WTC11 (cell line): Measurements from ENCODE around the gene MAGI2. TPM values are rescaled to one million over a fixed set of nuclear protein-coding genes. Genes with fewer than 3 reads are reported as not detected.

Experiments
- ATAC-seq: fragments of 200-7000 bp; cut with Tn5 transposase; 2 replicates; pipeline ENCODE4 v1.10.0; 2021; ENCODE audit warnings: mild to moderate bottlenecking, moderate library complexity
- CTCF ChIA-PET: fragments of 300-600 bp; sonication (Branson Sonifier 250); formaldehyde crosslinking; loops from one replicate; lab custom pipeline; 2021; ENCODE audit warnings: antibody characterized with exemption; lab: Charles Lee
- POLR2A ChIA-PET: fragments of 350-600 bp; sonication (Branson Sonifier 250); formaldehyde crosslinking; loops from one replicate; lab custom pipeline; 2021; ENCODE audit warnings: antibody characterized with exemption; lab: Charles Lee
- DNase-seq: peaks from one replicate; pipeline ENCODE4 v3.0.0; 2021; ENCODE audit warnings: low spot score
- H3K27ac Mint-ChIP-seq: 2 replicates; pipeline ENCODE4 v1.8.0; 2021; ENCODE audit warnings: mixed read lengths
- H3K27me3 Mint-ChIP-seq: 2 replicates; pipeline ENCODE4 v1.8.0; 2021; ENCODE audit warnings: low read depth, mild to moderate bottlenecking, moderate library complexity, mixed read lengths
- H3K36me3 Mint-ChIP-seq: 2 replicates; pipeline ENCODE4 v1.8.0; 2021; ENCODE audit warnings: mixed read lengths
- H3K4me1 Mint-ChIP-seq: 2 replicates; pipeline ENCODE4 v1.8.0; 2022; ENCODE audit warnings: mixed read lengths
- H3K4me3 Mint-ChIP-seq: 2 replicates; pipeline ENCODE4 v1.8.0; 2021; ENCODE audit warnings: mild to moderate bottlenecking, moderate library complexity, mixed read lengths
- H3K9me3 Mint-ChIP-seq: 2 replicates; pipeline ENCODE4 v1.8.0; 2021; ENCODE audit warnings: mixed read lengths
- ELF4 ChIP-seq: sonication (generic); formaldehyde crosslinking; IDR thresholded peaks from 2 replicates; pipeline ENCODE4 v1.8.1; 2022; ENCODE audit warnings: low read depth, mild to moderate bottlenecking, moderate library complexity, missing genetic modification reagents
- FOXP1 ChIP-seq: sonication (generic); formaldehyde crosslinking; IDR thresholded peaks from 2 replicates; pipeline ENCODE4 v1.8.0; 2022; ENCODE audit warnings: missing genetic modification reagents, mild to moderate bottlenecking, moderate library complexity, borderline replicate concordance
- HMGA2 ChIP-seq: fragments of 250-450 bp; sonication (Bioruptor Pico); IDR thresholded peaks from 2 replicates; pipeline ENCODE4 v1.4.0; 2021; ENCODE audit warnings: mild to moderate bottlenecking, moderate library complexity
- IRF2 ChIP-seq: sonication (generic); formaldehyde crosslinking; IDR thresholded peaks from 2 replicates; pipeline ENCODE4 v1.8.0; 2022; ENCODE audit warnings: low read depth, missing genetic modification reagents, borderline replicate concordance
- MXD4 ChIP-seq: fragments of 250-450 bp; sonication (Bioruptor Pico); IDR thresholded peaks from 2 replicates; pipeline ENCODE4 v1.8.0; 2021; ENCODE audit warnings: mild to moderate bottlenecking, moderate library complexity, borderline replicate concordance
- NR3C1 ChIP-seq: sonication (generic); formaldehyde crosslinking; conservative IDR thresholded peaks from 2 replicates; pipeline ENCODE4 v1.8.1; 2023; ENCODE audit warnings: low read depth, mild to moderate bottlenecking, missing genetic modification reagents
- OVOL2 ChIP-seq: fragments of 250-450 bp; sonication (Bioruptor Pico); IDR thresholded peaks from 2 replicates; pipeline ENCODE4 v1.9.0; 2021; ENCODE audit warnings: mild to moderate bottlenecking, borderline replicate concordance
- RORB ChIP-seq: fragments of 250-450 bp; sonication (Bioruptor Pico); IDR thresholded peaks from 2 replicates; pipeline ENCODE4 v1.9.0; 2021; ENCODE audit warnings: mild to moderate bottlenecking
- SMAD3 ChIP-seq: sonication (generic); formaldehyde crosslinking; IDR thresholded peaks from 2 replicates; pipeline ENCODE4 v1.8.0; 2022; ENCODE audit warnings: missing genetic modification reagents, mild to moderate bottlenecking, borderline replicate concordance
- SOX15 ChIP-seq: fragments of 250-450 bp; sonication (Bioruptor Pico); IDR thresholded peaks from 2 replicates; pipeline ENCODE4 v1.9.0; 2021; ENCODE audit warnings: mild to moderate bottlenecking
- ZNF317 ChIP-seq: sonication (generic); formaldehyde crosslinking; IDR thresholded peaks from 2 replicates; pipeline ENCODE4 v1.8.1; 2023; ENCODE audit warnings: low read depth, mild to moderate bottlenecking, moderate library complexity, missing genetic modification reagents, borderline replicate concordance
- ZNF396 ChIP-seq: fragments of 250-450 bp; sonication (Bioruptor Pico); IDR thresholded peaks from 2 replicates; pipeline ENCODE4 v1.8.0; 2021; ENCODE audit warnings: mild to moderate bottlenecking, moderate library complexity, borderline replicate concordance
- ZNF423 ChIP-seq: fragments of 250-450 bp; sonication (Bioruptor Pico); IDR thresholded peaks from 2 replicates; pipeline ENCODE4 v2.1.2; 2022; ENCODE audit warnings: mild to moderate bottlenecking, moderate library complexity
- ZNF671 ChIP-seq: fragments of 250-450 bp; sonication (Bioruptor Pico); IDR thresholded peaks from 2 replicates; pipeline ENCODE4 v1.8.0; 2021; ENCODE audit warnings: mild to moderate bottlenecking
- total RNA-seq: library from RNA; stranded (reverse); gene quantifications from 3 replicates; pipeline ENCODE4 v1.2.3, GENCODE V29; 2021
- TF ChIP-seq, protein P1 (sequence below): sonication (generic); formaldehyde crosslinking; IDR thresholded peaks from 2 replicates; pipeline ENCODE4 v1.8.1; 2022; ENCODE audit warnings: mild to moderate bottlenecking, missing genetic modification reagents, moderate library complexity, borderline replicate concordance
- TF ChIP-seq, protein P2 (sequence below): sonication (generic); formaldehyde crosslinking; IDR thresholded peaks from 2 replicates; pipeline ENCODE4 v1.8.1; 2023; ENCODE audit warnings: mild to moderate bottlenecking, missing genetic modification reagents, moderate library complexity
- TF ChIP-seq, protein P3 (sequence below): sonication (generic); formaldehyde crosslinking; IDR thresholded peaks from 2 replicates; pipeline ENCODE4 v1.8.0; 2022; ENCODE audit warnings: mild to moderate bottlenecking, missing genetic modification reagents
- TF ChIP-seq, protein P4 (sequence below): sonication (generic); formaldehyde crosslinking; IDR thresholded peaks from 2 replicates; pipeline ENCODE4 v1.8.0; 2023; ENCODE audit warnings: missing genetic modification reagents
- TF ChIP-seq, protein P5 (sequence below): sonication (generic); formaldehyde crosslinking; conservative IDR thresholded peaks from 2 replicates; pipeline ENCODE4 v1.8.1; 2022; ENCODE audit warnings: mild to moderate bottlenecking, missing genetic modification reagents
- TF ChIP-seq, protein P6 (sequence below): sonication (generic); formaldehyde crosslinking; IDR thresholded peaks from 2 replicates; pipeline ENCODE4 v1.8.0; 2022; ENCODE audit warnings: mild to moderate bottlenecking, missing genetic modification reagents
- TF ChIP-seq, protein P7 (sequence below): fragments of 250-450 bp; sonication (Bioruptor Pico); IDR thresholded peaks from 2 replicates; pipeline ENCODE4 v1.9.0; 2021; ENCODE audit warnings: mild to moderate bottlenecking
- TF ChIP-seq, protein P8 (sequence below): sonication (generic); formaldehyde crosslinking; IDR thresholded peaks from 2 replicates; pipeline ENCODE4 v1.8.1; 2023; ENCODE audit warnings: mild to moderate bottlenecking, missing genetic modification reagents, borderline replicate concordance

MAGI2 gene
- total RNA-seq, 1 experiment from 2014 or later: 26.6 TPM

DNA sequence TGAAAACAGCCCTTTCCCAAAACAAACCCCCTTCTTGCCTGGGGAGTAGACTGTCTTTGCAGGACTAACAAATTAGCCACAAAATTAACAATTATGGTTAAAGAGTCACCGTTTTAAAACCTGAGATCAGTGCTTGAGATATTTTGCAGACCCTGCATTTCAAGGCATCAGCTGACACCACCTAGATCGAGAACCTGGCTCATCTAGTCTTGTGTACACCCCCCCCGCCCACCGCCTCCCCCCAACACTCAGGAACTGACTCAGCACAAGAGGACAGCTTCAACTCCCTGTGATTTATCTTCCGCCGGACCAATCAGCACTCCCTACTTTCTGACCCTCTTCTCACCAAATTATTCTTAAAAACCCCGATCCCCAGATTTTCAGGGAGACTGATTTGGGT lies 917.8 kb downstream of the MAGI2 start:
- Mint-ChIP-seq H3K4me1 (peaks cover 31% of the 10 kb centered on the region), H3K36me3 (peaks cover 42% of the 10 kb centered on the region), H3K27ac (no peak overlapping the region), H3K4me3 (no peak overlapping the region), H3K27me3 (no peaks in the 10 kb centered on the region), H3K9me3 (peaks cover 47% of the 10 kb centered on the region)
- CTCF ChIA-PET: no interaction called here
- DNase-seq (no peak), ATAC-seq (no peak)
- TF ChIP-seq, protein P1, sequence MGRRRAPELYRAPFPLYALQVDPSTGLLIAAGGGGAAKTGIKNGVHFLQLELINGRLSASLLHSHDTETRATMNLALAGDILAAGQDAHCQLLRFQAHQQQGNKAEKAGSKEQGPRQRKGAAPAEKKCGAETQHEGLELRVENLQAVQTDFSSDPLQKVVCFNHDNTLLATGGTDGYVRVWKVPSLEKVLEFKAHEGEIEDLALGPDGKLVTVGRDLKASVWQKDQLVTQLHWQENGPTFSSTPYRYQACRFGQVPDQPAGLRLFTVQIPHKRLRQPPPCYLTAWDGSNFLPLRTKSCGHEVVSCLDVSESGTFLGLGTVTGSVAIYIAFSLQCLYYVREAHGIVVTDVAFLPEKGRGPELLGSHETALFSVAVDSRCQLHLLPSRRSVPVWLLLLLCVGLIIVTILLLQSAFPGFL (CRISPR knock-in tag): no peak
- TF ChIP-seq, protein P2, sequence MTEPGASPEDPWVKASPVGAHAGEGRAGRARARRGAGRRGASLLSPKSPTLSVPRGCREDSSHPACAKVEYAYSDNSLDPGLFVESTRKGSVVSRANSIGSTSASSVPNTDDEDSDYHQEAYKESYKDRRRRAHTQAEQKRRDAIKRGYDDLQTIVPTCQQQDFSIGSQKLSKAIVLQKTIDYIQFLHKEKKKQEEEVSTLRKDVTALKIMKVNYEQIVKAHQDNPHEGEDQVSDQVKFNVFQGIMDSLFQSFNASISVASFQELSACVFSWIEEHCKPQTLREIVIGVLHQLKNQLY: no peak
- POLR2A ChIA-PET: interaction anchor here (0.7 kb wide), 1 partner anchor 262 kb away, joined by 5 read pairs; no protein-coding TSS in a partner anchor

DNA sequence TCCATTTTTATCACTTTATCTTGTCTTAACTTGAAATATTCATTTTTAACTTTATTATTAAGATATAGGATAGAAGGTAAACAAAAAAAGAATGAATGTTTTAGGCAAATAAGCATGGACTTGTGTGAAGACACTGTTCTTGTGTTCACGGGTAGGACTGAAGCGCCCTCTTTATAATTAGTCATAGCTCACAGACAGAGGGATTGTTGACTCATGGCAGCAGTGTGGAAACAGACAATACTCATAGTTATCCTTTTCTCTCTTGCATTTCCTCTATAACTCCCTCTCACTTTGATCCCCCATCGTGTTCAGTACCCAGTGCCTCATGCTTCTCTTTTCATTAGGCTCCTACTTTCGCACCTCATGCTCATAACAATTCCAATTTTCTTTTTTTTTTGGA lies 923.1 kb downstream of the MAGI2 start:
- H3K9me3 Mint-ChIP-seq: peaks cover 14% of the 10 kb centered on the region
- no peak for ATAC-seq
- H3K27me3 Mint-ChIP-seq: no peaks in the 10 kb centered on the region
- H3K27ac Mint-ChIP-seq: peak overlapping the region; percentile 82
- H3K4me1 Mint-ChIP-seq: peaks cover 65% of the 10 kb centered on the region
- DNase-seq: no peak
- H3K4me3 Mint-ChIP-seq: no peak overlapping the region
- ChIA-PET POLR2A (no interaction called here), CTCF (no interaction called here)
- peaks cover 9% of the 10 kb centered on the region for H3K36me3 Mint-ChIP-seq
- TF ChIP-seq IRF2: no peak
- TF ChIP-seq ZNF317 (CRISPR knock-in tag): no peak
- TF ChIP-seq, protein P3, sequence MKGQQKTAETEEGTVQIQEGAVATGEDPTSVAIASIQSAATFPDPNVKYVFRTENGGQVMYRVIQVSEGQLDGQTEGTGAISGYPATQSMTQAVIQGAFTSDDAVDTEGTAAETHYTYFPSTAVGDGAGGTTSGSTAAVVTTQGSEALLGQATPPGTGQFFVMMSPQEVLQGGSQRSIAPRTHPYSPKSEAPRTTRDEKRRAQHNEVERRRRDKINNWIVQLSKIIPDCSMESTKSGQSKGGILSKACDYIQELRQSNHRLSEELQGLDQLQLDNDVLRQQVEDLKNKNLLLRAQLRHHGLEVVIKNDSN (CRISPR knock-in tag): no peak
- TF ChIP-seq ZNF396 (CRISPR knock-in tag): no peak
- no peak for TF ChIP-seq ZNF671 (CRISPR knock-in tag)

DNA sequence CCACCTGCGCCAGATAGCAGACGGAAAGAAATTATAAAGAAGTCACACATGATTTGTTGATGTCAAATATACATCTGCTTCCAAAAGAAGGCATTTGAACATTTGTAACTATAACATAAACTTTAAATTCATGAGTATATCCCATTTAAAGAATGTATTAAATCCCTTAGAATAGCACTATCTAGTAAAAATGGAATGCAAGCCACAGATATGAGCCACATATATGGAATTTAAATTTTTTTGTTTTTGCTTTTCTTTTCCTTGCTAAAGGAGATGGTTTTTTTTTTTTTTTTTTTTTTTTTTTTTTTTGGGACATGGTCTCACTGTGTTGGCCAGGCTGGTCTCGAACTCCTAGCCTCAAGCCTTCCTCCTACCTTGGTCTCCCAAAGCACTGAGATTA lies 924.1 kb downstream of the MAGI2 start:
- H3K36me3 Mint-ChIP-seq: peaks cover 9% of the 10 kb centered on the region
- peaks cover 12% of the 10 kb centered on the region for H3K9me3 Mint-ChIP-seq
- POLR2A ChIA-PET: no interaction called here
- peak overlapping the region; percentile 7; the same call in 1 of the 2 replicates for H3K4me3 Mint-ChIP-seq
- peak overlapping the region; percentile 81 for H3K27ac Mint-ChIP-seq
- no peaks in the 10 kb centered on the region for H3K27me3 Mint-ChIP-seq
- DNase-seq (no peak), ATAC-seq (no peak)
- CTCF ChIA-PET: no interaction called here
- H3K4me1 Mint-ChIP-seq: peaks cover 63% of the 10 kb centered on the region
- TF ChIP-seq, protein P4, sequence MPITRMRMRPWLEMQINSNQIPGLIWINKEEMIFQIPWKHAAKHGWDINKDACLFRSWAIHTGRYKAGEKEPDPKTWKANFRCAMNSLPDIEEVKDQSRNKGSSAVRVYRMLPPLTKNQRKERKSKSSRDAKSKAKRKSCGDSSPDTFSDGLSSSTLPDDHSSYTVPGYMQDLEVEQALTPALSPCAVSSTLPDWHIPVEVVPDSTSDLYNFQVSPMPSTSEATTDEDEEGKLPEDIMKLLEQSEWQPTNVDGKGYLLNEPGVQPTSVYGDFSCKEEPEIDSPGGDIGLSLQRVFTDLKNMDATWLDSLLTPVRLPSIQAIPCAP (CRISPR knock-in tag): no peak
- TF ChIP-seq, protein P5, sequence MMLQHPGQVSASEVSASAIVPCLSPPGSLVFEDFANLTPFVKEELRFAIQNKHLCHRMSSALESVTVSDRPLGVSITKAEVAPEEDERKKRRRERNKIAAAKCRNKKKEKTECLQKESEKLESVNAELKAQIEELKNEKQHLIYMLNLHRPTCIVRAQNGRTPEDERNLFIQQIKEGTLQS: no peak
- TF ChIP-seq, protein P6, sequence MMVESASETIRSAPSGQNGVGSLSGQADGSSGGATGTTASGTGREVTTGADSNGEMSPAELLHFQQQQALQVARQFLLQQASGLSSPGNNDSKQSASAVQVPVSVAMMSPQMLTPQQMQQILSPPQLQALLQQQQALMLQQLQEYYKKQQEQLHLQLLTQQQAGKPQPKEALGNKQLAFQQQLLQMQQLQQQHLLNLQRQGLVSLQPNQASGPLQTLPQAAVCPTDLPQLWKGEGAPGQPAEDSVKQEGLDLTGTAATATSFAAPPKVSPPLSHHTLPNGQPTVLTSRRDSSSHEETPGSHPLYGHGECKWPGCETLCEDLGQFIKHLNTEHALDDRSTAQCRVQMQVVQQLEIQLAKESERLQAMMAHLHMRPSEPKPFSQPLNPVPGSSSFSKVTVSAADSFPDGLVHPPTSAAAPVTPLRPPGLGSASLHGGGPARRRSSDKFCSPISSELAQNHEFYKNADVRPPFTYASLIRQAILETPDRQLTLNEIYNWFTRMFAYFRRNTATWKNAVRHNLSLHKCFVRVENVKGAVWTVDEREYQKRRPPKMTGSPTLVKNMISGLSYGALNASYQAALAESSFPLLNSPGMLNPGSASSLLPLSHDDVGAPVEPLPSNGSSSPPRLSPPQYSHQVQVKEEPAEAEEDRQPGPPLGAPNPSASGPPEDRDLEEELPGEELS (CRISPR knock-in tag): no peak
- TF ChIP-seq FOXP1 (CRISPR knock-in tag) (no peak), HMGA2 (no peak), NR3C1 (CRISPR knock-in tag) (no peak), SMAD3 (CRISPR knock-in tag) (no peak), RORB (CRISPR knock-in tag) (no peak), OVOL2 (no peak), MXD4 (CRISPR knock-in tag) (no peak), SOX15 (CRISPR knock-in tag) (no peak), ELF4 (no peak), ZNF423 (CRISPR knock-in tag) (no peak)
- TF ChIP-seq, protein P7, sequence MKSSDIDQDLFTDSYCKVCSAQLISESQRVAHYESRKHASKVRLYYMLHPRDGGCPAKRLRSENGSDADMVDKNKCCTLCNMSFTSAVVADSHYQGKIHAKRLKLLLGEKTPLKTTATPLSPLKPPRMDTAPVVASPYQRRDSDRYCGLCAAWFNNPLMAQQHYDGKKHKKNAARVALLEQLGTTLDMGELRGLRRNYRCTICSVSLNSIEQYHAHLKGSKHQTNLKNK (CRISPR knock-in tag): no peak
- TF ChIP-seq, protein P2: no peak
- TF ChIP-seq, protein P8, sequence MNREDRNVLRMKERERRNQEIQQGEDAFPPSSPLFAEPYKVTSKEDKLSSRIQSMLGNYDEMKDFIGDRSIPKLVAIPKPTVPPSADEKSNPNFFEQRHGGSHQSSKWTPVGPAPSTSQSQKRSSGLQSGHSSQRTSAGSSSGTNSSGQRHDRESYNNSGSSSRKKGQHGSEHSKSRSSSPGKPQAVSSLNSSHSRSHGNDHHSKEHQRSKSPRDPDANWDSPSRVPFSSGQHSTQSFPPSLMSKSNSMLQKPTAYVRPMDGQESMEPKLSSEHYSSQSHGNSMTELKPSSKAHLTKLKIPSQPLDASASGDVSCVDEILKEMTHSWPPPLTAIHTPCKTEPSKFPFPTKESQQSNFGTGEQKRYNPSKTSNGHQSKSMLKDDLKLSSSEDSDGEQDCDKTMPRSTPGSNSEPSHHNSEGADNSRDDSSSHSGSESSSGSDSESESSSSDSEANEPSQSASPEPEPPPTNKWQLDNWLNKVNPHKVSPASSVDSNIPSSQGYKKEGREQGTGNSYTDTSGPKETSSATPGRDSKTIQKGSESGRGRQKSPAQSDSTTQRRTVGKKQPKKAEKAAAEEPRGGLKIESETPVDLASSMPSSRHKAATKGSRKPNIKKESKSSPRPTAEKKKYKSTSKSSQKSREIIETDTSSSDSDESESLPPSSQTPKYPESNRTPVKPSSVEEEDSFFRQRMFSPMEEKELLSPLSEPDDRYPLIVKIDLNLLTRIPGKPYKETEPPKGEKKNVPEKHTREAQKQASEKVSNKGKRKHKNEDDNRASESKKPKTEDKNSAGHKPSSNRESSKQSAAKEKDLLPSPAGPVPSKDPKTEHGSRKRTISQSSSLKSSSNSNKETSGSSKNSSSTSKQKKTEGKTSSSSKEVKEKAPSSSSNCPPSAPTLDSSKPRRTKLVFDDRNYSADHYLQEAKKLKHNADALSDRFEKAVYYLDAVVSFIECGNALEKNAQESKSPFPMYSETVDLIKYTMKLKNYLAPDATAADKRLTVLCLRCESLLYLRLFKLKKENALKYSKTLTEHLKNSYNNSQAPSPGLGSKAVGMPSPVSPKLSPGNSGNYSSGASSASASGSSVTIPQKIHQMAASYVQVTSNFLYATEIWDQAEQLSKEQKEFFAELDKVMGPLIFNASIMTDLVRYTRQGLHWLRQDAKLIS: no peak
